ENCODE measurements around the gene MEGF9.

DNA sequence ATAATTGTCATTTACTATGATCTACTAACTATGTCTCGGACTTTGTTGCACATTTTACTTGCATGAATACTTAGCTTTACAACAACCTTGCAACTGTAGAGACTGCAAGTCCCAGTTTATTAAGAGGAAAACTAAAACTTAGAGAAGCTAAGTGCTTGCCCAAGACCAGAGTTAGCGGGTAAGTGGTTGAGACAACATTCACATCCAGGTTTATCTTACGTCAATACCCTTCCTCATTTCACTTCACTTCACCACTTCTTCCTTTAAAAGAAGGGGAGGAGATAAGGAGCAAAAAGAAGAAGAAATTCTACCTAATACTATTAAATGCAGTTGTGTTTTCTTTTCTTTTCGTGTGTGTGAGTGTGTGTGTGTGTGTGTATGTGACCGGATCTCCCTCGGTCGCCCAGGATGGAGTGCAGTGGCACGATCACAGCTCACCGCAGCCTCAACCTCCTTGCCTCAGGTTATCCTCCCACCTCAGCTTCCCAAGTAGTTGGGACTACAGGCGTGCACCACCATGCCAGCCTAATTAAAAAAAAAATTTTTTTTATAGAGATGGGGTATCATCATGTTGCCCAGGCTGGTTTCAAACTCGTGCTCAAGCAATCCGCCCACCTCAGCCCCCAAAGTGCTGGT lies 37.4 kb downstream of the MEGF9 start:
- TF ChIP-seq CTCF (IDR thresholded peaks at IDR 0.05), result no peak
- no peak for TF ChIP-seq POLR2A (IDR thresholded peaks at IDR 0.05)

Measured in adrenal gland (tissue), 5 donors.